HEK293T (cell line): Measurements from ENCODE around the gene MANEAL.

Source experiments
- BHLHE40 ChIP-seq: fragments of 450-650 bp; IDR thresholded peaks from 2 replicates; pipeline ENCODE4 v1.6.1; 2016; ENCODE audit warnings: mild to moderate bottlenecking, moderate library complexity, borderline replicate concordance
- CTBP1 ChIP-seq: fragments of 450-650 bp; IDR thresholded peaks from 2 replicates; pipeline ENCODE4 v1.6.1; 2016; ENCODE audit warnings: borderline replicate concordance
- FOXA1 ChIP-seq: fragments of 450-650 bp; IDR thresholded peaks from 2 replicates; pipeline ENCODE4 v1.6.1; 2016; ENCODE audit warnings: mild to moderate bottlenecking
- FOXK2 ChIP-seq: fragments of 450-650 bp; IDR thresholded peaks from 2 replicates; pipeline ENCODE4 v1.6.1; 2016; ENCODE audit warnings: mild to moderate bottlenecking
- FOXM1 ChIP-seq: fragments of 450-650 bp; IDR thresholded peaks from 2 replicates; pipeline ENCODE4 v1.6.1; 2017; ENCODE audit warnings: mild to moderate bottlenecking, borderline replicate concordance
- HDGF ChIP-seq: fragments of 450-650 bp; IDR thresholded peaks from 2 replicates; pipeline ENCODE4 v1.6.1; 2017; ENCODE audit warnings: antibody characterized with exemption, borderline replicate concordance
- SUZ12 ChIP-seq: fragments of 450-650 bp; IDR thresholded peaks from 2 replicates; pipeline ENCODE4 v1.6.1; 2016; ENCODE audit warnings: mild to moderate bottlenecking

DNA sequence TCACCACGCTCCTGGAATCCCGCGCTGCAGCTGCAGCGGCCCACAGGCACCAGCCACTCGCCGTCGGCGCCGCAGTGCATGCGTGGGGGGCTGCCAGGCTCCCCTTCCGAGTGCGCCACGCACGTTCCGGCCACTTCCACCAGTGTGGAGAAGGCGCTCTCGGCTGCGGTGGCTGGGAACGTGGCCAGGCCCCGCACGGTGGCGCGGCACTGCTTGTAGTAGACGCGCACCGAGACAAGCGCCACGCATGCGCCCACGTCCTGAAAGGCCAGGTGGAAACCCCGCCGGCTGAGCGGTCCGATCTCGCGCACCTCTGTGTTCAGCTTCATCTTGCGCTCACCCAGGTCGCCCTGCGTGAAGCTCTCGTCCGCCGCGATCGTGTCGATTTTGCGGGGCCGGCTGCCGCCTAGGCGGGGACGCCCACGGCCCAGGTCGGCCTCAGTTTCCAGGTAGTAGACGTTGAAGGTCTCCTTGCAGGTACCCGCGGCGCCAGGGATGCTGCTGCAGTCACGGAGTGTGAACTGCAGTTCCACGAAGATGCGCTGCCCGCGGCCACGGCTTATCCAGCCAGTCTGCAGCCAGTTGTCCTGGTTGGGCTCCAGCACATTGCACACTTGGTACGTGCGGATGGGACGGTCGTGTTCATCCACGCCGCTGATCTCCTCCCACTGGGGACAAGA lies 32.1 kb upstream of the MANEAL start:
- no peak for TF ChIP-seq FOXA1
- TF ChIP-seq FOXK2, result no peak
- no peak for TF ChIP-seq FOXM1
- TF ChIP-seq SUZ12, result no peak
- no peak for TF ChIP-seq HDGF
- no peak for TF ChIP-seq CTBP1
- TF ChIP-seq BHLHE40, result no peak
